Coronary artery (tissue), 2 donors: ENCODE data around the gene HBG1.
"Not testable (repeated sequence)": the region's sequence is repeated elsewhere in the genome, so short reads cannot be mapped to it uniquely, and the experiment has no call there.

Source experiments
- DNase-seq: peaks from one replicate; pipeline ENCODE4 v3.0.0-alpha.2; 2017; ENCODE audit warnings: low spot score
- H3K27ac ChIP-seq, 2 donors: fragments of 200-600 bp; sonication (generic); one replicate each; pipeline ENCODE4 v1.5.1; 2016 to 2019
- H3K4me3 ChIP-seq: fragments of 200-600 bp; sonication (generic); 2 replicates; pipeline ENCODE4 v1.5.1; 2016; ENCODE audit warnings: mild to moderate bottlenecking, moderate library complexity
- CTCF ChIP-seq: fragments of 200-600 bp; sonication (generic); IDR thresholded peaks from one replicate; pipeline ENCODE4 v1.5.1; 2019; ENCODE audit warnings: antibody characterized with exemption

Gene HBG1

DNA sequence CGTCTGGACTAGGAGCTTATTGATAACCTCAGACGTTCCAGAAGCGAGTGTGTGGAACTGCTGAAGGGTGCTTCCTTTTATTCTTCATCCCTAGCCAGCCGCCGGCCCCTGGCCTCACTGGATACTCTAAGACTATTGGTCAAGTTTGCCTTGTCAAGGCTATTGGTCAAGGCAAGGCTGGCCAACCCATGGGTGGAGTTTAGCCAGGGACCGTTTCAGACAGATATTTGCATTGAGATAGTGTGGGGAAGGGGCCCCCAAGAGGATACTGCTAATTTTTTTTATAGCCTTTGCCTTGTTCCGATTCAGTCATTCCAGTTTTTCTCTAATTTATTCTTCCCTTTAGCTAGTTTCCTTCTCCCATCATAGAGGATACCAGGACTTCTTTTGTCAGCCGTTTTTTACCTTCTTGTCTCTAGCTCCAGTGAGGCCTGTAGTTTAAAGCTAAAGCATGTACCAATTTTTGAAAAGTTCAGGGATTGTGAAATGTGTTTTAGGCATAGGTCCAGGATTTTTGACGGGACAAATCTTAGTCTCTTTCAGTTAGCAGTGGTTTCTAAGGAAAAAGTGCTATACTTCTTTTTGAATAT, at the start of gene HBG1:
TSS of gene HBG1 (minus strand) at position 51 of the 590 bp plus-strand sequence. CDS start 53 bp downstream, outside the sequence.
- H3K4me3 ChIP-seq, DNase-seq: not testable (repeated sequence)

DNA sequence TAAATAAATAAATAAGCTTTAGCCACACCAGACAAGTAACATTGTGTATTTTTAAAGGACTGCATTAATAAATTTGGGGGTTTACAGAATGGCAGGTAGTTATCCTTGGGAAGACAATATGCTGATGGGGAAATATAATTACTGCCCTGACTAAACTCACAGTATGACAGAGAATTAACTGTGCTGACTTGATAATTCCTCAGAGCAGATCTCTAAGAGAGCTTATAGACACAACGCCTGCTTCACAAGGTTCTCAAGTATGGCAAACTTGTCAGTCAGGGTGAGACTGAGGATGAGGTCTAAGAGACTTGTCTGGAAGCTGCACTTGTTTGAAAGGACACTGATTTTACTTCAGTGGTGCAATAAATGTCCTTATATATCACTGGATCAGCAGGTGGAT, 48.8 kb upstream of the HBG1 start:
- Histone ChIP-seq H3K27ac (no peak overlapping the region), H3K4me3 (no peak overlapping the region)
- no peak for TF ChIP-seq CTCF
- DNase-seq, result no peak

More for the DNA sequence above, at the start of gene HBG1:
- not testable (repeated sequence) for H3K27ac ChIP-seq

DNA sequence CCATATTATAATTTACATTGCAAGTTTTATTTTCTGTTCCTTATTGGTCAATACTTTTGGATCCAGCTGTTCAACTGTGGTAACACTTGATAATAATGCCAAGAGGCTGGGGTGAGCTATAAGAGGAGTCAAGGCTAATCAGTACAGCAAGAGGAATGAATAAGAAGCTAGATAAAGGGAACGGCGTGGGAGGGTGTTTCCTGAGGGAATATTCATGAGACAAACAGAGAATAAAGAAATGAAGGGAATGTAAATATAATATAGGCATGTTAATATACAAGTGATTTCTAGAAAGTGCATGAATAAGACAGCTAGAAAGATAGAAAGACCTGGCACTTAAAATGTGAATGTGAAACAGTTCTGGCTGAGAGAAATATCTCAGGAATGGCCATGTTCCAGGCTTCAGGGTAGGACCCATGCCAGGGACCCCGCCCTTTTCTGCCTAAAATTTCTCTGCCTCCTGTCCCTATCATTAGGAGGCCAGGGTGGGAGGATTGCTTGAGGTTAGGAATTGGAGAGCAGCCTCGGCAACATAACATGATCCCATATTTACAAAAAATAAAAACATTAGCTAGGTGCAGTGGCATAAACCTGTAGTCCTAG, 48.2 kb upstream of the HBG1 start:
- no peak for DNase-seq
- TF ChIP-seq CTCF, result no peak
- Histone ChIP-seq H3K27ac (no peak overlapping the region), H3K4me3 (no peak overlapping the region)

GRCh38 chr11:5294342-5294995, 44.8 kb upstream of the HBG1 start:
- H3K4me3 ChIP-seq, DNase-seq, H3K27ac ChIP-seq: not testable (repeated sequence)

DNA sequence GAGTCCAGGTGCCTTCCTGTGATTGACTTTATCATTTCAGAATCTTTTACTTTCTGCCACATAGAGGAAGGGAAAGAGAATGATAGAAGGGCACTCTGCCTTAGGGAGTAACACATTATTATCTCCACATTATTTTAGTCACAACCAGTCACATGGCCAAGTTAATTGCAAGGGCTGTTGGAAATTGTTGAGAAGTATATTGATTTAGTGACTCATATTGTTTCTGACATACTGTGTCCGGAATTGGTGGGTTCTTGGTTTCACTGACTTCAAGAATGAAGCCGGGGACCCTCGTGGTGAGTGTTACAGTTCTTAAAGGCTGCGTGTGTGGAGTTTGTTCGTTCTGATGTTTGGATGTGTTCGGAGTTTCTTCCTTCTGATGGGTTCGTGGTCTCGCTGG, 43.4 kb upstream of the HBG1 start:
- TF ChIP-seq CTCF, result no peak
- no peak for DNase-seq
- Histone ChIP-seq H3K27ac (no peak overlapping the region), H3K4me3 (no peak overlapping the region)

GRCh38 chr11:5291207-5291838, 41.7 kb upstream of the HBG1 start:
- no peak for DNase-seq
- TF ChIP-seq CTCF, result no peak
- Histone ChIP-seq H3K4me3 (no peak overlapping the region), H3K27ac (no peak overlapping the region)

DNA sequence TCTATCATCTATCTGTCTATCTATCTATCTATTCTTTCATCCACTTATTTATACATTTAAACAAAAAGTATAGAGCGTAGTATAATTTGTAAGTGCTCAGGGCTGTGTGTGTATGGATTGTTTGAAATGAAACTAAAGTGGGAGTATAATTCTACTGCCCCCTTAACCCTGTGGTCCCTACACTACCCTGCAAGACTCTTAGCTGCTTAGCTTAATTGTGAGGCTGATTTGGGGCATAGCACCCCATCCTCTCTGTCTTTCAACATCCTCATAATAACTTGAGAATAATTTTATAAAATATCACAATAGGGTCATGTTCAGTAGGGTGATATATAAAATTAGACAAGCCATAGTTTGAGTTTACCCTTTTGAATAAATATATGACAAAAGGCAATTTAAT, 40.4 kb upstream of the HBG1 start:
- no peak overlapping the region for H3K4me3 ChIP-seq
- H3K27ac ChIP-seq, result no peak overlapping the region
- no peak for TF ChIP-seq CTCF
- DNase-seq, result no peak

DNA sequence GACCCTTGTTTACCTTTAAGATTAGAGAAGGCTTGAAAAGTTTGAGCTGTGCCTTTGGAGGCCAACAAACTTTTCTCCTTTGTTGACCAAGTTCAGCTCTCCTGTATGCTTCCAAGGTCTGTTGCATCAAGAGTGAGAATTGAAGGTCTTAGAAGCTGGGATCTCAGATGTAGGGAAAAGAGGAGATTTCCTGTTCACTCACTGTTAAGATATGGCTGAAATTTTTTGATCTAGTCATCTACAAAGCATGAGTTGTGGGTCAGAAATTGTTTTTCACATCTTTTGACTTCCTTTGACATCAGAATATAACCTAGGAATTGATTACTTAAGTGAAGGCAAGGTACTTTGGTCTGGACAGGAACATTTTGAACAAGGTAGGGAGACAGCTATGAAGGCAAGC, 40.0 kb upstream of the HBG1 start:
- H3K27ac ChIP-seq, result no peak overlapping the region
- no peak overlapping the region for H3K4me3 ChIP-seq
- TF ChIP-seq CTCF, result no peak
- DNase-seq, result no peak
